H1 (cell line): ENCODE results near the gene PSG2.
"Not testable (repeated sequence)": the region's sequence is repeated elsewhere in the genome, so short reads cannot be mapped to it uniquely, and the experiment has no call there.

ENCODE experiments used
- CEBPB ChIP-seq: IDR thresholded peaks from 2 replicates; pipeline ENCODE4 v1.6.1; 2012; ENCODE audit warnings: low read depth, low read length
- CHD1 ChIP-seq: IDR thresholded peaks from 2 replicates; pipeline ENCODE4 v1.6.1; 2012; ENCODE audit warnings: low read depth, low read length, improper control_type of control experiment
- EGR1 ChIP-seq: IDR thresholded peaks from 2 replicates; pipeline ENCODE4 v1.6.1; 2011; ENCODE audit warnings: low read depth, low read length, borderline replicate concordance
- EP300 ChIP-seq, 2 experiments: IDR thresholded peaks; 1 replicate in 1 of 2; 2 replicates in 1 of 2; pipeline ENCODE4 v1.6.1; 2011 to 2012; ENCODE audit warnings: low read depth in 2 of 2, low read length in 2 of 2, mild to moderate bottlenecking in 2 of 2, borderline replicate concordance in 1 of 2, inconsistent platforms in 1 of 2, moderate library complexity in 1 of 2
- GABPA ChIP-seq: IDR thresholded peaks from 2 replicates; pipeline ENCODE4 v1.6.1; 2011; ENCODE audit warnings: mild to moderate bottlenecking, low read length, moderate library complexity, borderline replicate concordance; ENCODE audit not compliant: insufficient read depth
- HDAC6 ChIP-seq: IDR thresholded peaks from one replicate; pipeline ENCODE4 v1.7.1; 2012; ENCODE audit warnings: low read depth, mild to moderate bottlenecking, inconsistent platforms, low read length, moderate library complexity
- KDM5A ChIP-seq: fragments of 200-600 bp; IDR thresholded peaks from 2 replicates; pipeline ENCODE4 v1.7.1; 2012; ENCODE audit warnings: mild to moderate bottlenecking, low read length, inconsistent platforms, mixed read lengths
- PHF8 ChIP-seq: fragments of 200-600 bp; sonication (generic); conservative IDR thresholded peaks from 2 replicates; pipeline ENCODE4 v1.7.1; 2012; ENCODE audit warnings: low read depth, mild to moderate bottlenecking, inconsistent platforms, low read length, moderate library complexity
- RAD21 ChIP-seq, 2 experiments: IDR thresholded peaks in 1 of 2; conservative IDR thresholded peaks in 1 of 2; 2 replicates each; pipeline ENCODE4 v1.6.1; 2011; ENCODE audit warnings: low read depth in 2 of 2, low read length in 2 of 2, improper control_type of control experiment in 1 of 2, inconsistent platforms in 1 of 2, mild to moderate bottlenecking in 1 of 2, moderate library complexity in 1 of 2
- RNF2 ChIP-seq: fragments of 200-900, 300-1000 bp; sonication (generic); IDR thresholded peaks from 2 replicates; pipeline ENCODE4 v1.7.1; 2016; ENCODE audit warnings: borderline replicate concordance, low read depth, mild to moderate bottlenecking, antibody characterized with exemption, low read length; ENCODE audit not compliant: poor library complexity, severe bottlenecking; ENCODE audit errors: missing control alignments
- RXRA ChIP-seq: IDR thresholded peaks from 2 replicates; pipeline ENCODE4 v1.6.1; 2011; ENCODE audit warnings: low read depth, mild to moderate bottlenecking, low read length, moderate library complexity; ENCODE audit not compliant: insufficient read depth
- SAP30 ChIP-seq: fragments of 300-600 bp; sonication (generic); IDR thresholded peaks from 2 replicates; pipeline ENCODE4 v1.7.1; 2012; ENCODE audit warnings: low read length, moderate library complexity, mild to moderate bottlenecking, inconsistent platforms; ENCODE audit not compliant: insufficient read depth, insufficient replicate concordance
- SIN3A ChIP-seq, 2 experiments: IDR thresholded peaks in 1 of 2; conservative IDR thresholded peaks in 1 of 2; 2 replicates each; pipeline ENCODE4 v1.6.1; 2011 to 2012; ENCODE audit warnings: low read length in 2 of 2, improper control_type of control experiment in 1 of 2, low read depth in 1 of 2, mild to moderate bottlenecking in 1 of 2
- TF ChIP-seq, protein P1 (sequence below), 3 experiments: IDR thresholded peaks; 1 replicate in 2 of 3; 2 replicates in 1 of 3; pipeline versions ENCODE4 v1.5.1 to v1.6.1; 2011; ENCODE audit warnings: low read length in 3 of 3, mild to moderate bottlenecking in 3 of 3, inconsistent platforms in 2 of 3, low read depth in 1 of 3, moderate library complexity in 1 of 3; ENCODE audit not compliant: insufficient read depth in 1 of 3; ENCODE audit errors: control extremely low read depth in 1 of 3

DNA sequence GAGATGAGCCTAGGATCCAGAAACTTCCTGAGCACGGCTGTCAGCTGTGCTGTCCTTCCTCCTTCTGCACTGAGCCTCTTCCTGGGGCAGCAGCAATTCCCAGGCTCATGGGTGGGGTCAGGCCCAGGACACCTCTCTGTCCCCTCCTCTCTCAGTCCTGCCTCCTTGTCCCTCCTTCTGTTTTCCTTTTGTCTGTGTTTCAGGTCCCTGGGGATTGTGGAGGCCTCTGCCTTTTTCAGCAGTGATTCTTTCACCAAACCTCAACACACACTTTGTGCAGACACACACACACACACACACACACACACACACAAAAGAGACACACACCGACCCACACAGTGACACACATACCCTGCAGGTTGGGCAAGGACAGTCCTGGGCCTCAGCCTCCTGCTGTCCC is at the start of gene PSG2:
- not testable (repeated sequence) for TF ChIP-seq EP300 (IDR thresholded peaks at IDR 0.05; ENCODE audit: borderline replicate concordance in 1 of 2, low read depth in 2 of 2, low read length in 2 of 2); SIN3A (conservative IDR thresholded peaks at IDR 0.05 in 1 of 2, IDR thresholded peaks at IDR 0.05 in 1 of 2; ENCODE audit: low read depth in 1 of 2, low read length in 2 of 2); RNF2; SAP30; RAD21 (IDR thresholded peaks at IDR 0.05 in 1 of 2, conservative IDR thresholded peaks at IDR 0.05 in 1 of 2; ENCODE audit: low read depth in 2 of 2, low read length in 2 of 2); KDM5A; EGR1; RXRA; HDAC6; CEBPB; GABPA; PHF8; CHD1
- TF ChIP-seq, protein P1, sequence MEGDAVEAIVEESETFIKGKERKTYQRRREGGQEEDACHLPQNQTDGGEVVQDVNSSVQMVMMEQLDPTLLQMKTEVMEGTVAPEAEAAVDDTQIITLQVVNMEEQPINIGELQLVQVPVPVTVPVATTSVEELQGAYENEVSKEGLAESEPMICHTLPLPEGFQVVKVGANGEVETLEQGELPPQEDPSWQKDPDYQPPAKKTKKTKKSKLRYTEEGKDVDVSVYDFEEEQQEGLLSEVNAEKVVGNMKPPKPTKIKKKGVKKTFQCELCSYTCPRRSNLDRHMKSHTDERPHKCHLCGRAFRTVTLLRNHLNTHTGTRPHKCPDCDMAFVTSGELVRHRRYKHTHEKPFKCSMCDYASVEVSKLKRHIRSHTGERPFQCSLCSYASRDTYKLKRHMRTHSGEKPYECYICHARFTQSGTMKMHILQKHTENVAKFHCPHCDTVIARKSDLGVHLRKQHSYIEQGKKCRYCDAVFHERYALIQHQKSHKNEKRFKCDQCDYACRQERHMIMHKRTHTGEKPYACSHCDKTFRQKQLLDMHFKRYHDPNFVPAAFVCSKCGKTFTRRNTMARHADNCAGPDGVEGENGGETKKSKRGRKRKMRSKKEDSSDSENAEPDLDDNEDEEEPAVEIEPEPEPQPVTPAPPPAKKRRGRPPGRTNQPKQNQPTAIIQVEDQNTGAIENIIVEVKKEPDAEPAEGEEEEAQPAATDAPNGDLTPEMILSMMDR (IDR thresholded peaks at IDR 0.05; ENCODE audit: control extremely low read depth in 1 of 3, insufficient read depth in 1 of 3, low read depth in 1 of 3, low read length in 3 of 3), result not testable (repeated sequence)
